ENCODE results near the gene SH3GL2.

DNA sequence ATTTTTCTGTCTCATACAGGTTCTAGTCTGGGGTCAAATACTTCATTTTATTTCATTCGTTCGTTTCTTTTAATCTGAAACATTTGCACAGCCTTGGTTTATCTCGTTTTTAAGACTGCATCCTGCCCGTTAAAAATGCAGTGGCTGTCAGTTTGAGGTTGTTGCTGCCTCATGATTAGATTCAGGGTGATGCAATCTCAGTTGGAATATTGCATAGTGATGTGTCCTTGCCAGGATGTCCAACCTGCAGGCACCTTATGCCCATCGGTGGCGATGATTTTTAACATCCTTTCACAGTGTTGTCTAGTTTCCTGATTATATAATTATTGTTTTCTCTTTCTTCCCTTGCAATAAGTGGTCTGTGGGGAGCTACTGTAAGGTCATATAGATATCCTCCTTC is 45.1 kb downstream of the SH3GL2 start:
- TF ChIP-seq POLR2A (IDR thresholded peaks at IDR 0.05) (no peak), POLR2AphosphoS5 (IDR thresholded peaks at IDR 0.05) (no peak)
